ENCODE results near the gene MYRF.

DNA sequence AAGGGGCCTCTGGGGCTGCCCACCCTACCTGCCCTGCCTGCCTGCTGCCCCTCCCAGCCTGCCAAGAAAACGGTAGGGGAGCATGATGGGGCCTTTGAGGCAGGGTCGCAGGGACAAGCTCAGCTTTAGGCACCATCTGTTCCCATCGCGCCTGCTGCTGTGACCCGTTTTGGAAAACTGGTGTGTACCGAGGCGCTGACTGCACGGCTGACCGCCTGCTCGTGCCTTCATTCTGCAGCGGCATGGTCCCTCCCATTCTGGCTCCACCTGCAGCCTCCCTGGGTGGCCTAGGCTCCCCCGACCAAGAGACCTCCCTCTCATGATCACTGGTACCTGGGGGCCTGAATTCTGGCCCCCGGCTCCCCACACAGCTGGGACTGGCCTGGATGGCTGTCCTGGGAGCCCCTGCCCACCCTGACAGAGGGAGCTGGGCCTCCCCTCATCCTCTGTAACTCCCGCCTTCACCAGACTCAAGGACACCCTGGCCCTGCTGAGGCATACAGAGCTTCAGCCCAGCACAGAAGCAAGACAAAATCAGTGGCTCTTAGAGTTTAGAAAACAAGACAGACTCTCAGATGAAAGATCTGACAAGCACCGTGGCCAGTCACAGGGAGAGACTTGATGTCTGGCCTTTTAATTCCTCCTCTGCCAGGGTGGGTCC, 6.5 kb upstream of the MYRF start:
- TF ChIP-seq POLR2AphosphoS5 (IDR thresholded peaks at IDR 0.05; ENCODE audit: low read depth, low read length), result no peak
- TF ChIP-seq POLR2A (IDR thresholded peaks at IDR 0.05; ENCODE audit: low read depth, low read length), result no peak
